ENCODE results near the gene PNRC2. TPM values are rescaled to one million over a fixed set of nuclear protein-coding genes. Genes with fewer than 3 reads are reported as not detected.

PNRC2 gene
- total RNA-seq, 2 donors from 2014 or later, result 92.3 to 105 TPM

DNA sequence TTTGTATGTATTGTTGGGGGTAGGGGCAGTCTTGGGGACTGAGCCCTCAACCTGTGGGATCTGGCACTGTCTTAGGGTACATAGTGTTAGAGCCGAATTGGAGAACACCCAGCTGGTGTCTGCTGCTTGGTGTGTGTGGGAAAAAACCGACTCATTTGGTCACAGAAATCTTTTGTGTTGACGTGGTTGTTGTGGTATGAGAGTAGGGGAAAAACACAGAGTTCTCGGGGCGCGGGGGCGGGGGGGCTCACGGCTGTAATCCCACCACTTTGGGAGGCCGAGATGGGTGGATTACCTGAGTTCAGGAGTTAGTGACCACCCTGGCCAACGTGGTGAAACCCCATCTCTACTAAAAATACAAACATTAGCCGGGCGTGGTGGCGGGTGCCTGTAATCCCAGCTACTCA lies 35.8 kb downstream of the PNRC2 start:
- Histone ChIP-seq H3K36me3 (no peaks in the 10 kb centered on the region), H3K4me1 (no peaks in the 10 kb centered on the region), H3K27ac (no peak overlapping the region), H3K9me3 (no peaks in the 10 kb centered on the region), H3K27me3 (no peaks in the 10 kb centered on the region), H3K4me3 (no peak overlapping the region)
- TF ChIP-seq, protein P1, sequence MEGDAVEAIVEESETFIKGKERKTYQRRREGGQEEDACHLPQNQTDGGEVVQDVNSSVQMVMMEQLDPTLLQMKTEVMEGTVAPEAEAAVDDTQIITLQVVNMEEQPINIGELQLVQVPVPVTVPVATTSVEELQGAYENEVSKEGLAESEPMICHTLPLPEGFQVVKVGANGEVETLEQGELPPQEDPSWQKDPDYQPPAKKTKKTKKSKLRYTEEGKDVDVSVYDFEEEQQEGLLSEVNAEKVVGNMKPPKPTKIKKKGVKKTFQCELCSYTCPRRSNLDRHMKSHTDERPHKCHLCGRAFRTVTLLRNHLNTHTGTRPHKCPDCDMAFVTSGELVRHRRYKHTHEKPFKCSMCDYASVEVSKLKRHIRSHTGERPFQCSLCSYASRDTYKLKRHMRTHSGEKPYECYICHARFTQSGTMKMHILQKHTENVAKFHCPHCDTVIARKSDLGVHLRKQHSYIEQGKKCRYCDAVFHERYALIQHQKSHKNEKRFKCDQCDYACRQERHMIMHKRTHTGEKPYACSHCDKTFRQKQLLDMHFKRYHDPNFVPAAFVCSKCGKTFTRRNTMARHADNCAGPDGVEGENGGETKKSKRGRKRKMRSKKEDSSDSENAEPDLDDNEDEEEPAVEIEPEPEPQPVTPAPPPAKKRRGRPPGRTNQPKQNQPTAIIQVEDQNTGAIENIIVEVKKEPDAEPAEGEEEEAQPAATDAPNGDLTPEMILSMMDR (IDR thresholded peaks at IDR 0.05), result no peak
- DNase-seq (ENCODE audit: low spot score), result no peak

- no peak for DNase-seq (ENCODE audit: low spot score)
- H3K36me3 ChIP-seq, result no peaks in the 10 kb centered on the region
- no peak overlapping the region for H3K4me3 ChIP-seq
- no peaks in the 10 kb centered on the region for H3K9me3 ChIP-seq
- no peak overlapping the region for H3K27ac ChIP-seq
- no peaks in the 10 kb centered on the region for H3K27me3 ChIP-seq
- H3K4me1 ChIP-seq, result no peaks in the 10 kb centered on the region
- TF ChIP-seq, protein P1 (IDR thresholded peaks at IDR 0.05), result no peak
Observed at GRCh38 chr1:23996700-23997229, 37.1 kb downstream of the PNRC2 start.

- H3K9me3 ChIP-seq, result no peaks in the 10 kb centered on the region
- TF ChIP-seq, protein P1 (IDR thresholded peaks at IDR 0.05), result no peak
- no peak overlapping the region for H3K4me3 ChIP-seq
- DNase-seq (ENCODE audit: low spot score), result no peak
- no peaks in the 10 kb centered on the region for H3K27me3 ChIP-seq
- no peaks in the 10 kb centered on the region for H3K36me3 ChIP-seq
- no peaks in the 10 kb centered on the region for H3K4me1 ChIP-seq
- H3K27ac ChIP-seq, result no peak overlapping the region
Observed at GRCh38 chr1:23997812-23998211, 38.2 kb downstream of the PNRC2 start.

GRCh38 chr1:23999156-23999671 lies 39.6 kb downstream of the PNRC2 start:
- TF ChIP-seq, protein P1 (IDR thresholded peaks at IDR 0.05), result no peak
- no peak for DNase-seq (ENCODE audit: low spot score)
- no peak overlapping the region for H3K27ac ChIP-seq

GRCh38 chr1:24002695-24003094 lies 43.1 kb downstream of the PNRC2 start:
- TF ChIP-seq, protein P1 (IDR thresholded peaks at IDR 0.05), result no peak
- no peaks in the 10 kb centered on the region for H3K36me3 ChIP-seq
- H3K27ac ChIP-seq, result no peak overlapping the region
- H3K9me3 ChIP-seq, result peaks cover 0 to 9% of the 10 kb centered on the region in 2 donors
- no peaks in the 10 kb centered on the region for H3K4me1 ChIP-seq
- no peak overlapping the region for H3K4me3 ChIP-seq
- no peaks in the 10 kb centered on the region for H3K27me3 ChIP-seq
- DNase-seq (ENCODE audit: low spot score), result no peak

More at GRCh38 chr1:23999156-23999671, 39.6 kb downstream of the PNRC2 start:
- H3K4me3 ChIP-seq, result no peak overlapping the region
- H3K9me3 ChIP-seq, result no peaks in the 10 kb centered on the region
- H3K27me3 ChIP-seq, result no peaks in the 10 kb centered on the region
- no peaks in the 10 kb centered on the region for H3K4me1 ChIP-seq
- H3K36me3 ChIP-seq, result no peaks in the 10 kb centered on the region

Measured in right atrium auricular region (tissue), 2 donors.